Measurements from ENCODE around the gene ABCA2. TPM values are rescaled to one million over a fixed set of nuclear protein-coding genes. Genes with fewer than 3 reads are reported as not detected.

The ABCA2 gene
- polyA plus RNA-seq, 1 experiment, result 16.0 TPM

GRCh38 chr9:137052293-137052692, 24.3 kb upstream of the ABCA2 start:
- H3K36me3 ChIP-seq (ENCODE audit: control insufficient read depth, insufficient read depth, low read length), result no peaks in the 10 kb centered on the region
- TF ChIP-seq CTCF (IDR thresholded peaks at IDR 0.05; ENCODE audit: insufficient read depth, low read depth, low read length), result no peak
- H3K27me3 ChIP-seq (ENCODE audit: control insufficient read depth, insufficient read depth, low read length), result peaks cover 19% of the 10 kb centered on the region
- POLR2A ChIA-PET, result no interaction called here
- no peak overlapping the region for H3K4me3 ChIP-seq (ENCODE audit: low read depth, low read length)
- CTCF ChIA-PET, result interaction anchor here (0.6 to 5.6 kb wide), 7 partner anchors 12 to 146 kb away, joined by 3 to 49 read pairs (median 3); partner anchors contain the start of gene SAPCD2
- no peak for DNase-seq (ENCODE audit: low read depth)

- DNase-seq (ENCODE audit: low read depth), result no peak
- Histone ChIP-seq H3K4me3 (ENCODE audit: low read depth, low read length) (no peak overlapping the region), H3K27me3 (ENCODE audit: control insufficient read depth, insufficient read depth, low read length) (peaks cover 18% of the 10 kb centered on the region), H3K36me3 (ENCODE audit: control insufficient read depth, insufficient read depth, low read length) (no peaks in the 10 kb centered on the region)
- no peak for TF ChIP-seq CTCF (IDR thresholded peaks at IDR 0.05; ENCODE audit: insufficient read depth, low read depth, low read length)
- POLR2A ChIA-PET, result no interaction called here
- CTCF ChIA-PET, result interaction anchor here (2.1 to 5.6 kb wide), 3 partner anchors 13 to 16 kb away, joined by 8 to 49 read pairs (median 17); no protein-coding TSS in a partner anchor
Measured at GRCh38 chr9:137051145-137051724, 23.2 kb upstream of the ABCA2 start.

- no peaks in the 10 kb centered on the region for H3K36me3 ChIP-seq (ENCODE audit: control insufficient read depth, insufficient read depth, low read length)
- no peak overlapping the region for H3K4me3 ChIP-seq (ENCODE audit: low read depth, low read length)
- POLR2A ChIA-PET, result no interaction called here
- peaks cover 18% of the 10 kb centered on the region for H3K27me3 ChIP-seq (ENCODE audit: control insufficient read depth, insufficient read depth, low read length)
- CTCF ChIA-PET, result interaction anchor here (2.6 to 3.2 kb wide), 2 partner anchors 15 to 21 kb away, joined by 12 to 17 read pairs; no protein-coding TSS in a partner anchor
- DNase-seq (ENCODE audit: low read depth), result no peak
- no peak for TF ChIP-seq CTCF (IDR thresholded peaks at IDR 0.05; ENCODE audit: insufficient read depth, low read depth, low read length)
Measured at GRCh38 chr9:137050570-137050969, 22.5 kb upstream of the ABCA2 start.

- CTCF ChIA-PET, result interaction anchor here (0.6 to 4.3 kb wide), 8 partner anchors 11 to 501 kb away, joined by 3 to 153 read pairs (median 4); partner anchors contain the start of gene SAPCD2
- TF ChIP-seq CTCF (IDR thresholded peaks at IDR 0.05; ENCODE audit: insufficient read depth, low read depth, low read length), result peak; percentile 65
- no peak for DNase-seq (ENCODE audit: low read depth)
- peaks cover 18% of the 10 kb centered on the region for H3K27me3 ChIP-seq (ENCODE audit: control insufficient read depth, insufficient read depth, low read length)
- no peaks in the 10 kb centered on the region for H3K36me3 ChIP-seq (ENCODE audit: control insufficient read depth, insufficient read depth, low read length)
- H3K4me3 ChIP-seq (ENCODE audit: low read depth, low read length), result no peak overlapping the region
- POLR2A ChIA-PET, result no interaction called here
Measured at GRCh38 chr9:137049544-137050449, 21.8 kb upstream of the ABCA2 start.
